NK-92 (cell line): Measurements from ENCODE around the gene SPAG5.

Source experiments
- DNase-seq: peaks from one replicate; lab custom pipeline; 2025; ENCODE audit not compliant: unreplicated experiment; lab: John Stamatoyannopoulos, UW

Gene SPAG5

GRCh38 chr17:28572259-28573039 is 26.4 kb downstream of the SPAG5 start:
- no peak for DNase-seq

- DNase-seq: no peak
Observed at GRCh38 chr17:28571361-28572122, 27.3 kb downstream of the SPAG5 start, which contains the start of gene PIGS. TSS of gene PIGS (minus strand) at chr17:28571524. CDS start at chr17:28571496, 28 bp downstream.

DNA sequence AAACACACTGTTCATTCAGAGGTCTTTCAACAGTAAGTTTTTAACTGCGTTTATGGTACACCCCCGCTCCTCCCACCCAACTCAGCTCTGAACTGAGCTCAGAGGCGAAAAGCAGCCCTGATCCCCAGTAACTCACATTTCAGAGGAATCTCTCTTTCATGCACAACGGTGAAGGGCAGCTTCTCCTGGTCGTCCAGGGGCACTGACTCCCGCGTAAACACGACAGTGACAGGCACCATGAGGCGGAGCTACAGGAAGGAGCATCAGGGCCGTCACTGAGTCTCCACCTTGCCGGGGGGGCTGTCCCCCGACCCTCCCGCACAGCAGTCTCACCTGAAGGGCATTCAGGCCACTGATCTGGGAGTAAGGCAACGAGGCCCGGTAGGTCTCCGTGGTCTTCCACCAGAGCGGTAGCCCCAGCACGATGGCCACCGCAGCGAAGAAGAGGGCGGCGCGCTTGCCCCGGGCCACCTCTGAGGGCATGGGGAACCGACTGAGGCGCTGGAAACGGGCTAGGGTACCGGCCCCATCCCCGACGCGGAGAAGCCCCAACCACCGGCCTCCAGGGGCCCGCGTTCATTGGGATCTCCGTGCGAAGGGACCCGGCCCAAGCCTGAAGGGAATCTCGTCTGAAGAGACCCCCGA is 28.0 kb downstream of the SPAG5 start:
- no peak for DNase-seq

DNA sequence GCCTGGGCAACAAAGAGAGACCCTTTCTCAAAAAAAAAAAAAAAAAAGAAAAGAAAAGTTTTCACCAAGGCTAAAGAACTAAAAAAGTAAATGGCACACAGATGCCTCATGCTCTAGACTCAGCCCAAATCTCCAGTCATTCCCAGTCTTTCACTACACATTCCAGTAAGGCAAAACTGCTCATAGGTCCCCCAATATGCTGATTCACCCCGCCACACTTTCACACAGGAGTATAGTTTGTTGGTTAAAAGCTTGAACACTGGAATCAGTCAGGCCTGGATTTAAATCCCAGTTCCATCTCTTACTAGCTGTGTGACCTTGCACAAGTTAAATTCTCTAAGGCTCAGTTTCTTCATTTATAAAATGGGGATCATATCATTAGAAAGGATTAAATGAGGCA is 29.4 kb downstream of the SPAG5 start:
- no peak for DNase-seq

GRCh38 chr17:28567604-28568003 is 31.2 kb downstream of the SPAG5 start:
- no peak for DNase-seq

DNA sequence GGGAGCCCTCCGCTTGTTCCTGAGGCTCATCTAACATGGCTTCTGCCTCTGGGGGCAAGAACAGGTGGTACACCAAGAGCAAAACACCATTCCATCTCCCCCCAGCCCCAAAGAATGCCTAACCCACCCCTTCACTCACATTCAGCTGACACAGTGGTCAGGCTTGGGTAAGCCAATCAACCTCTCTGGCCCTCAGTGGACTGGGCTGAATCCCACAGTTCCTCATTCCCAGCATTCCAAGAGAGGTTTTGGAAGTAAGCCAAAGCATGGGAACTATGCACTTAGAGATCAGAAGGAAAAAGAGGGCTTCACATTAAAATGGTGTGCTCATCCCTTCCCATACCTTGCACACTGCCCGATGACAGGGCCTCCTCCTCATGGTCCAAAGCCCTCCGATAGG is 35.4 kb downstream of the SPAG5 start:
- no peak for DNase-seq

GRCh38 chr17:28555022-28555421 is 43.8 kb downstream of the SPAG5 start:
- DNase-seq: no peak

DNA sequence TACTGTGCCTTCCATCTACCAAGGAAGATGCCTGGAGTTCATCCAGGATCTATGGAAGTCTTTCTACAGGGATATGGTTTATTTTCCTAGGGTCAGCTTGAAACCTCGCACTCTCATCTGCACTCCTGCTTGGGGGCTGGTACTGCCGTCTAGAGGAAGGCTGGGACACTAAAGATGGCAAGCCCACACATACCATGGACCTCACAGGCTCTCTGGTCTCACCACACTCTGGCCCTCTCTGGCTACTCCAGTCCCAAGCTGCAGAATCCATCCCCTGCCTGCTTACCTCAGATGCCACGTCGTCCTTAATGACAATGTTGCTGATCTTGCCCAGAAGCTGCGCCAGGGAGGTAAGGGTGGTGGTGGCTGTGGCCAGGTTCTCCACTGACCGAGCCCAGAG is 44.3 kb downstream of the SPAG5 start:
- DNase-seq: no peak

GRCh38 chr17:28553000-28553505 is 45.8 kb downstream of the SPAG5 start:
- DNase-seq: no peak

DNA sequence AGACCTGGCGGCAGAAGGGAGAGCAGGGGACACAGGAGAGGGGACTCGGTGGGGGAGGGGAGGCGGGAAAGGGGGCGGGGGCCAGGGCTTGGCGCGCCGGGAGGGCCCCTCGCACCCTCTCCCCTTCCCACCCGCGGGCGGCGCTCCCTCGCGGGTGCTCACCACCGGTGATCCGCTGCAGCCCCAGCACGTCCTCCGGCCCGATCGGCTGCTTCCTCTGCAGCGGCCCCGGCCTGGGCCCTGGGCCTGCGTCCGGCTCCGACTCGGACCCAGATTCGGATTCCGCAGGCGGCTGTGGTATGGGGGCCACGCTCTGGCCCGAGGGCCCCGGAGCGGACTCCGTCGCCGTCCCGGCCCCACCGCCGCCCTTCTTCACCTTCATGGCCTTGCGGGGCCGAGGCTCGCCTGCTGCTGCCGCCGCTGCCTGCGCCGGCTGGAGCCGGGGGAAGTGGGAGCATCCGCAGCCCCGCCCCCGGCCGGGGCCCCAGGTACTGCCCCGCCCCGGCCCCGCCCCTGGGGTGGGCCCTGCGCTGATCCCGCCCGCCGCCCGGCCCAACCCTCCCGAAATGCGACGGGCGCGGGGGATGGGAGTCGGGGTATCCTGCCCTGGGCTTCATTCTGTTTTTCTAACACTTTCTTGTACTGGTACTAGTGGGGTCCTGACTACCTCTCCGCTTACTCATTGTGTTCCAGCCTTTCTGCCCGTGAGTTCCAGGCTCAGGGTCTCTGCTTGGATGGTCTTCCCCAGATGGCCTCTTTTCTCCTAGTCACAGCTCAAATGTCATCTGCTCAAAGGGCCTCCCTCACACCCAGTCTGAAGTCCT is 46.4 kb downstream of the SPAG5 start, which contains the start of gene UNC119:
Gene UNC119, minus strand, starts transcription at position 449 of the 824 bp plus-strand sequence. Its CDS starts 67 bp downstream, at position 382.
- DNase-seq: no peak

DNA sequence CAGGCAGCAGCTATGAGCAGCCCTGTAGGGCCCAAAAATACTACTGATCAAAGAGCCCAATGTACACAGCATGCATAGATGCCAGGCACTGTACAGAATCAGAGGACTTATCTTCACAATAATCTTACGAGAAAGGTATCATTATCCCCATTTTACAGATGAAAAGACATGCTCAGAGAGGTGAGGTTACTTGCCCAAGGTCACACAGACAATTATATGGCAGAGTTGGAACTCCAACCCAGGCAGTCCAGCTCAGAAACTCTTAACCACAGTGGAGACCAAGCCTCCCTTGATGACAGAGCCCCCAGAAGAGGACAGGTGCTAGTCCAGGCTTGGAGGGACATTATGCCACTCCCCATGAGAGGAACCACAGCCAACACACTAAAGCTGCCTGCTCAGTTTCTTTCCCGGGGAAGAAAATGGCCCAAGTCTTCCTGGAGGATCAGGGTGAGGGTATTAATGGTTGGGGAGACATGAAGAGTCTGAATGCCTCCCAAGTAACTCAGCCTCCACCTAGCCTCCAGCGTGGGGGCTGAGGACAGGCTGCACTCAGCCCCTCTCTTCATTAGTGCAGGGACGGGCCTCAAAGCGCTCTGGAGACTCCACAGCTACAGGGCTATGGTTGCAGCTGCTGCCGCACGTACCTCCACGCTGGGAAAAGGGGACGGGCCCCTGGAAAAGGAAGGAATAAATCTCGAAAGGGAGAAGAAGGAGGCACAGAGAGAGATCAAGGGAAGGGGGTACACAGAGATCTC is 47.2 kb downstream of the SPAG5 start:
- DNase-seq: no peak

GRCh38 chr17:28550858-28551257 is 48.0 kb downstream of the SPAG5 start:
- no peak for DNase-seq

- no peak for DNase-seq
Observed at GRCh38 chr17:28549236-28550132, 49.3 kb downstream of the SPAG5 start.

DNA sequence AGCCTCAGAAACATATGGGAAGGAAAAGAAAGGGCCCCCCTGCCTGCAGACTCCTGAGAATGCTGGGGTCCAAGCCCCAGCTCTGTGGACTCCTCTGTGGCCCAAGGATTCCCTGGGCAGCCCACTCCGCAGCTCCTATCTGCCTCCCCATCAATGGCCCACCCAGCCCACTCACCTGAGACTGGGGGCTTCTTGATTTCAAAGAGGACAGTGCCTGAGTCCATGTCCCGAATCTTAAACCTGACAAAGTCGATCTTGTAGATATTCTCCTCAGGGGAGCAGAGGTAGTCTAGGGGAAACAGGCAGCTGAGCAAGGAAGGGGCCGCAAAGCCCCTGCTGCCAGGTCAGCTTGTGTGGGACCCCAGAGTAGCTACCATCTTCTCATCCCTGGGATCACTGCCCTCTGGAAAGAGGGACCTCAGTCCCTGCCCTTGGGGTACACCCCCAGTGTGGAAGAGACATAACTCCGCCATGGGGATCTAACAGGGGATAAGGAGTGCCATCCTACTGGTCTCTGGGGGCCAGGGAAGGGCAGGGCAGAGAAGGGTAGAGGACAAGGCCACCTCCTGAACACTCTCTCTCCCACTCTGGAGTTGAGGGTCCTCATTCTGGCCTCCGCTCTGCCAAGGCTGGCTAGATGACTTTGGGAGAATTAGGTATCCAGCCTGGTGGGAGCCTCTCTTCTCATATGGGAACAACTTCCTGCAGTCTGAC is 50.3 kb downstream of the SPAG5 start:
- no peak for DNase-seq

DNA sequence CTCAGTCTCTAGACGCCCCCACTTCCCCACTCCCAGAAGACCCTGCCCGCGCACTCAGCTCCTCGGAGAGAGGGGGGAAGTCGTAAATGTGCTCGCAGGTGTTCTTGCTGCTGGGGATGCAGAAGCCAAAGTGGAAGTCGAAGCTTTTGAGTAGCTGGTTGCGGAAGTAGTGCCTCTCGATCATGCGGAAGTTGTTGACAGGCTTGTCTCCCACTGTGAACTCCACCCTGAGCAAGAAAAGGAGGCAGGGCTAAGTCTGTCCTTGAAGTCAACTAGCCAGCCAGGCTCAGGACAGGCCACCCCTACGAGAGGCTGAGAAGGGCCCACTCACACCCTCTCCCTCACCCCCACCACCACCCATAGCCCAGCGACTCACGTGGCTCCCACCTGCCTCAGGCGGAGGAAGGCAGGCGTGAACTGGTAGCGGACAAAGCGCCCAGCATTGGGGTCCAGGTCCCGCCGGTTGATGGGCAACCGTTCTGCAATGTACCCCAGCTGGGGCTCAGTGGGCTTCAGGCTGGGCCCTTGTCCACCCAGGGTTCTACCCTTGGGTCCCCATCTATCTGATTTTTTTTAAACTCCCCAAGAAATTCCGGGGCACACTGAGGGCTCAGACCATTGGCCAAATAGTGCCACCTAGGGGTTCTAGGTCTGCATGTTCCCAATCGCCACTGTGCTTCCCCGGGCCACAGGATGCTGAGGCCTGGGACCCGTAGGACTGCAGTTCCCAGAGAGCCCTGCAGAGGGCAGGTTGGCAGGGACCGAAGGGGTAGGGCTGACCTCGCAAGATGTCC is 51.0 kb downstream of the SPAG5 start:
- no peak for DNase-seq

- no peak for DNase-seq
Observed at GRCh38 chr17:28547096-28547622, 51.7 kb downstream of the SPAG5 start.

- no peak for DNase-seq
Observed at GRCh38 chr17:28545787-28546415, 52.9 kb downstream of the SPAG5 start.
